Measurements from ENCODE around the gene TEC.
A peak's percentile ranks its signal among the peaks of the same experiment; 100 is the strongest.

Gene TEC

GRCh38 chr4:48121180-48121579 is 148.5 kb downstream of the TEC start:
- DNase-seq (ENCODE audit: low spot score) = no peak

DNA sequence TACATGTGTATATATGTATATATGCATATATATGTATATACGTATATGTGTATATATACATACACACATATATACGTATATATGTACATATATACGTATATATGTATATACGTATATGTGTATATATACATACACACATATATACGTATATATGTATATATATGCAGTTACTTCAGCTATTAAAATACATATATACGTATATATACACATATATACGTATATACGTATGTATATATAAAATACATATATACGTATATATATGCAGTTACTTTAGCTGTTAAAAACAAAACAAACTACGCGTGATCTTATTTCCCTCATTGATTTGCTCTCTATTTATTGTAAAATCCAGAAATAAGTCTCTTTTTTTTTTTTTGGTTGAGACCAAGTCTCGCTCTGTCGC is 149.5 kb downstream of the TEC start:
- DNase-seq (ENCODE audit: low spot score) = no peak

DNA sequence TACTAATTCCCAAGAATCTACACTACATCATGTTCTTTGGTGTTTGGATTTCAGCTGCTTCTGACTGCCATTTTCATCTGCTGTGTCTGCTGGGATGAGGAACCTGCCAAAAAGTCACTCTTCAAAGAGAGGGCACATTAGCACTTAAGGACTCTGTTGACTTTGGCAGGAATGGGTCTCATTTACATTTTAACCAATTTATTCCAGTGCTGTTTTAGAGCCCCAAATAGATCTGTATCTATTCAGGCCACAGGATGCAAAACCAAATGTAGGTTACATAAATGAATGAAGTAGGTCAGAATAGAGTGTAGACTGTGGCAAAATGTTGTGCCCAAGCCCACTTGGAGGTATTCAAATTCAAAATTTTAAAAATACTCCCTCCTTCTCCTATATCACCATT is 150.0 kb downstream of the TEC start:
- no peak for DNase-seq (ENCODE audit: low spot score)

DNA sequence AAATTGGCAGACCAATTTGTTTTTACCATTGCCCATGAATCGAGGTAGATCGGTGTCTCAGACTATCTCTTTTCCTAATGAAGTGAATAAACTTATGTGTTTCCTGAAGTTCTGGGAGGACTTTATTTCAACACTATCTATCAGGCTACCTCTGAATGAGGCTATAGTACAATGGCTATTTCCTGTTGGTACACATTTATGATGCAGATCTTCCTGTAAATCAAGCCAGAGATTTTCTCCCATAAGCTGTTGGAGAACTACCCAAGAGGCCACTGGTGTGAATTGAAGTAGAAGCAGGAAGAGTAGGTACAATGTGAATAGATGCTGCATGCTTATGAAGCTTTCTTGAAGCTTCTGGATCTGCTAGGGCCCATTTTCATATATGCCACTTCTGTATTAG is 151.6 kb downstream of the TEC start:
- no peak for DNase-seq (ENCODE audit: low spot score)

GRCh38 chr4:48116582-48116981 is 153.1 kb downstream of the TEC start:
- DNase-seq (ENCODE audit: low spot score) = no peak

DNA sequence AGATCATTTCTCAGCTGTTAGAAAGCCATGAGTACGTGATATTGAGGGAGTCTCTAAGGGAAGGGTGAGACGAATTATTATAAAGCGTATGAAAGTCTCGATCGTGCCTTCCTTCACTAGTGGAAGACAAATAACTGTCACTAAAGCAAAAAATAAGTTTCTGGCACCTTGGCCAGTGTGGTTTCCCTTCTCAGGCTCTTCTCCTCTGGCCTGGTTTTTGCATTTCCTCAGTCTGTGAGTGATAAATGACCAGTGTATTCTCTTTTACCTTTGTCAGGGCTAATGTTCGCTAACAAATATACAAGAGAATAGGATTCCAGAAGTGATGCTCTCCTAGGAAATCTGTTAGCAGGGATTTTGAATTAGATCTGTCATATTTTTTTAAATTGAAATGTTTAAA is 155.2 kb downstream of the TEC start:
- DNase-seq (ENCODE audit: low spot score) = no peak

- DNase-seq (ENCODE audit: low spot score) = no peak
Measured at GRCh38 chr4:48112017-48112667, 157.5 kb downstream of the TEC start.

DNA sequence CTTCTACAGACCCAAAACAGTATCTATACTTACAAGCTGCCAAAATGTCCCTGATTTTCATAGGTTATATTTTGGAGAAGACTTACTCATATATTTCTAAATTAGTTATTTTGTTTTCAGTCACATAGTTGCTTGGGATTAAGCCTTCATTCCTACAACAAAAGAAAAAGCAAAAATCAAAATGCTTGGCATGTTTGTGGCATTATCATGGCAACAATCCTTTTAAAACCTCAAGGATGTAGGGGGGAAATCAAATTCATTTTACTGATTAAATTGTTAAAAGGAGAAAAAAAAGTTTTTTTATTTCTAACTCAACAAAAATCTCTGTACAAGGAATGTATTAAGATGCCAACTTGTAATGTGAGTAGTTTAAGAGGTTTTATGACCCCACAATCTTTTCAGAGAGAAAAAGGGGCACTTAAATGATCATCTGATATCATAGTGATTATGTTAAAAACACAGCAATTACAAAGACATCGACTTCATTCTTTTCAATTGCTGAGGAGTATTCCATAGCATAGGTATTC is 159.1 kb downstream of the TEC start:
- DNase-seq (ENCODE audit: low spot score) = no peak

GRCh38 chr4:48109413-48110263 is 160.0 kb downstream of the TEC start:
- peak; percentile 63 for DNase-seq (ENCODE audit: low spot score)

DNA sequence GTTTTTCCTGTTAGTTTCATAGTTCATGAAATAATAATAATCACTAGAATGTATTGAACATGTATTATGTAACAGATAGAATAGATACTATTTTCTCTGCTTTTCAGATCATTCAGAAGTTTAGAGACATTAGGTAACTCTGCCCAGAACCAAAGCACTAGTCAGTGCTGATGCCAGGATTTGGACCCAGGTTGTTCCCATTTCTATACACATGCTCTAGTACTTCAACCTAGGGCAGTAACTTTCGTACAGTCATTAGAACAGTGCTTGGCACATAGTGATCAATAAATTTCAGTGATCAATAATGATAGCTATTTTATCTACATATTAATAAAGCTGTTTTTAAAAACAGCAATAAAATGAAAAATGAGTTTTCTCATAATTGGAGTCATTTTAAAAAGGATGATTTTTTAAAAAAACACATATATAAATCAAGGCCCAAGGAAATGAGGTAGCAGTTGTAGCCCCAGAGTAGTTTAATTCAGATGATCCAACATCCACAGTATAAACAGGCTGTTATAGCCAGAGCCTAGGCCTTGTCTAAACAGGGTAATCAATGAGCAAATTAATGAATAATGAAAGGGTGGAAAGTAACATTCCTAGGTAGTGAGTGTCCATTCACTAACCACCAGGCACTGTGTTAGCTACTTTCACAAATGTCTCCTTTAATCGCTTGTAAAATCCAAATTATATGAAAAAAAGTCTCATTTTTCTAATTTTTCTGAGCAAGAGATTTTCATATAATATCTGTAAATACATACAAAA is 161.1 kb downstream of the TEC start:
- DNase-seq (ENCODE audit: low spot score) = no peak

GRCh38 chr4:48105230-48105629 is 164.4 kb downstream of the TEC start:
- DNase-seq (ENCODE audit: low spot score) = no peak

DNA sequence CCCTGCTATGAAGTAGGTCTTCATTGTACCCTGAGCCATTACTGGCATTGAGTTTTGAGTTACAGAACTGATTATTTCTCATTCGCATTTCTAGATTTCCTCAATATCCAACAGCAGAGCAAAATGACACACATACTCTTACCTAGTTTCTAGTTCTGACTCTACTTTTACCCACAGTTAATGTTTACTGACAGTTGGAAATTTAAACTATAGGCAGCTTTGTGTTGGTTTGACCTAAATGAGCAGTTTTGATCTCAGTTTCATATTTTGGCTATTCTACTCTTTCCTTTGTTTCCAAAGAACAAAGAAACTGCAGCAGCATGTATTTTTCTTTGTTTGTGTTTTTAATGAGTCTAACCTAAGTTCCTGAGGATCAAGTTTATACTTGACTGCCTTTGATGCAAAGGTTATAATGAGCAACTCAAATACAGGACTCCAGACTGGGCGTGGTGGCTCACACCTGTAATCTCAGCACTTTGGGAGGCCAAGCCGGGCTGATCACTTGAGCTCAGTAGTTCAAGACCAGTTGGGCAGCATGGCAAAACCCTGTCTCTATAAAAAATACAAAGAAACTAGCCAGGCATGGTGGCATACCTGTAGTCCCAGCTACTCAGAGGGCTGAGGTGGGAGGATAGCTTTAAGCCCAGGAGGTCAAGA is 166.0 kb downstream of the TEC start:
- no peak for DNase-seq (ENCODE audit: low spot score)

DNA sequence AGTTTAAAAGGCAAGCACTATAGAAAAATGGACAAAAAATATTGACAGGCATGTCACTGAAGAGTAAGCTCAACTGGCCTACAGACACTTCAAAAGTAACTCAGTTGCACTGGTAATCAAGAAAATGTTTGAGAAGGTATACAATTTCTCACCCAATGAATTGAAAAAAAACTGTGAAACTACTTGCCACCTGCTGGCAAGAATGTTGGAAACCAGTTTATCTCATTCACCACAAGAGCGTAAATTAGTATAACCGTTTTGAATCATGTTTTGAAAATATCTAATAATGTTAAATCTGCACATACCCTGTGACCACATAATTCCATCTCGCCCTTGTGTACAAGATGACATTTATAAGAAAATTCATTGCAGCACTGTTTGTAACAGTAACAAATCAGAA is 167.3 kb downstream of the TEC start:
- no peak for DNase-seq (ENCODE audit: low spot score)

DNA sequence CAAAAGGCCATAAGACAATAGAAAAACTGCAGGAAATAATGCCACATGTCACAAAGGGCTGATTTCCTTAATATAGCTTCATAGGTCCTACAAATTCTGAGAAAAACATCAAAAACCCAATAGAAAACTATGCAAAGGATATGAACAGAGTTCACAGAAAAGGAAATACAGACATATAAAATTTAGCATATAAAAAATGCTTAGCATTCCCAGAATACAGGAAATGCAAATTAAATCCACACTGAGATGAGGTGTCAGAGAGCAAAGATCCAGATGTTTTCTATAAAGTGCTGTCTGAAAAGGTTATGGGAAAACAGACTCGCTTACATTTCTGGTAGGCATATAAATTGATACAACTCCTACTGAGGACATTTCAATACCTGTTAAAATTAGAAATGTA is 169.4 kb downstream of the TEC start:
- no peak for DNase-seq (ENCODE audit: low spot score)

DNA sequence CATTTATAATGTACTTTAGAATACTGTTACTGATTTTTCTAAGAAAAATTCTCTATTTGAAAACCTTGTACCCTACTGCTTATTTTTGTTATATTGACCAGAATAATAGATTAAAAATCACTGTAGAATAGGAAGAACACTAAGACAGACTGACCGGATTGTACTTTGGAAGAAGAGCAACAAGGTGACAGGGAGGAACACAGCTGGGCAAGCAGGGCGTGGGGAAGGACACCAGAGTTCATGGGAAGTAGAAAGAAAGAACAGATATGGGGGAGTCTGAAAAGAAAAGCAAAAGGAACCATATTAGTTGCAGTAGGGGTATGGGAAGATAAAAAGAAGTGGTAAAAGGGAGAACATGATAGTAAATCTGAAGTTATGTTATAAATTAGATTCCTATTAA is 174.2 kb downstream of the TEC start:
- no peak for DNase-seq (ENCODE audit: low spot score)

DNA sequence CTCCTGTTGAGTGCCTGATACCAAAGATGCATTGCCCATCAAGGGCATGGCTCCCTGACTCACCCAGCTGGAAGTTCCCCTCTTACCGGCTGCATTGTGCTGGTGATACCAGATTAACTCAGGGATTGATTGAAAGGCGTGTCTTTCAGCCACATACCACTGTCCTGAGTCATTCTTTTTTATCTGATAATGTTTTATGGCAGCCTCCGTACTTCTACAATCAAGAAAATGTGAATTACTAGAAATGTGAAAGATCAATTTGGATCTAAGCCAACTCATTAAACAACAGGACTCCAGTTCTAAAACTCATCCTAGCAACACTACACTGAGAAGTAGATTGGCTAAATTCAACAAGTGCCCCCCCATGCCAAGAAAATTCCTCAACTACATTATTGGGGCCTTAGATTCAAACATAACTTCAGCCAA is 175.6 kb downstream of the TEC start:
- peak; percentile 12 for DNase-seq (ENCODE audit: low spot score)

DNA sequence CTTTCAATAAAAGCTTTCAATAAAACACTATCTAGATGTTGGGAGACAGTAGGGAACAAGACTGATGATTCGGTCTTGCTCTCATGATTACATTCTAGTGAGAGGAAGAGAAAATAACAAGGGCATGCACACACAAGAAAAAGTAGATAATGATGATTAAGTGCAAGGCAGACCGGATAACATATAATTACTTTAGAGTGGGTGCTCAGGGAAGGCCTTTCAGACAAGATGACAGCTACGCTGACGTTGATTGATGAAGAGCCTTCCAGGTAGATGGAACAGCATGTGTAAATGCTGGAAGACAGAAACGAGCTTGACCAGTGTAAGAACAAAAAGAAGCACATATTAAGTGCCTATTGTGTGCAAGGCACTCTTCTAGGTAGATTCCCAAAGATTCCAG is 179.0 kb downstream of the TEC start:
- DNase-seq (ENCODE audit: low spot score) = no peak

DNA sequence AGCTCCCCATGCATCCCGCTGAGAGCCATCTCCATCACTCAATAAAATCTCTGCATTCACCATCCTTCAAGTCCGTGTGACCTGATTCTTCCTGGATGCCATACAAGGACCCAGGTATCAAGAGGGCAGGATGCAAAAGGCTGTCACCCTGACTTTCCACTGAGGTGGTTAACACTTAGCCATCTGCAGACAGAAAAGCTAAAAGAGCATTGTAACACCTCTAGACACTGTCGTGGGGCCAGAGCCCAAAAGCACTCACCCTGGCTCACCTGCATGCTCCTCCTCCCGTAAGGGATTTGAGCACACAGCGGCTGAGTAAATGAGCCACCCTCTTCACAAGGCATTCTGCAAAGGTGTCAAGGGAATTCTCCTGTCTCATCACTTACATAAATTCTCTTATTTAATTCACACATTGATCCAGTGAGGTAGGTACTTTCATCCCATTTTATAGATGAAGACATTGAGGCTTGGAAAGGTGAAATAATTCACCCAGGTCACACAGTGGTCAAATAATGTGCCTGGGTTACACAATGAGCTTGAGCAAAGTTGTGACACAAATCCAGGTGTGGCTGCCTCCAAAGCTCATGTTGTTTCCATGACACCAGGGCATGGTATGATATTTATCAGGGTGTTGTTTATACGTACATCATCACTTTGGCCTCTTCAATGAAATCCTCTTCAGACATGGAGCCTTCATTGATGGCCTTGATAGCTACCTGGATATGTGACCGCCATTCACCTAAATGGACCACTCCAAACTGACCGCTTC is 183.6 kb downstream of the TEC start:
- DNase-seq (ENCODE audit: low spot score) = no peak
